ENCODE results near the gene TRIM26.

Gene TRIM26

GRCh38 chr6:30154061-30154460 is 59.1 kb downstream of the TRIM26 start:
- H3K4me3 ChIP-seq (ENCODE audit: low read length), result no peak overlapping the region
- no peak for DNase-seq (ENCODE audit: low read depth)
- no peak for TF ChIP-seq CTCF (IDR thresholded peaks at IDR 0.05; ENCODE audit: insufficient read depth, low read depth, low read length, missing control alignments)

GRCh38 chr6:30152910-30153610 is 60.1 kb downstream of the TRIM26 start:
- no peak for TF ChIP-seq CTCF (IDR thresholded peaks at IDR 0.05; ENCODE audit: insufficient read depth, low read depth, low read length, missing control alignments)
- no peak for DNase-seq (ENCODE audit: low read depth)
- no peak overlapping the region for H3K4me3 ChIP-seq (ENCODE audit: low read length)

DNA sequence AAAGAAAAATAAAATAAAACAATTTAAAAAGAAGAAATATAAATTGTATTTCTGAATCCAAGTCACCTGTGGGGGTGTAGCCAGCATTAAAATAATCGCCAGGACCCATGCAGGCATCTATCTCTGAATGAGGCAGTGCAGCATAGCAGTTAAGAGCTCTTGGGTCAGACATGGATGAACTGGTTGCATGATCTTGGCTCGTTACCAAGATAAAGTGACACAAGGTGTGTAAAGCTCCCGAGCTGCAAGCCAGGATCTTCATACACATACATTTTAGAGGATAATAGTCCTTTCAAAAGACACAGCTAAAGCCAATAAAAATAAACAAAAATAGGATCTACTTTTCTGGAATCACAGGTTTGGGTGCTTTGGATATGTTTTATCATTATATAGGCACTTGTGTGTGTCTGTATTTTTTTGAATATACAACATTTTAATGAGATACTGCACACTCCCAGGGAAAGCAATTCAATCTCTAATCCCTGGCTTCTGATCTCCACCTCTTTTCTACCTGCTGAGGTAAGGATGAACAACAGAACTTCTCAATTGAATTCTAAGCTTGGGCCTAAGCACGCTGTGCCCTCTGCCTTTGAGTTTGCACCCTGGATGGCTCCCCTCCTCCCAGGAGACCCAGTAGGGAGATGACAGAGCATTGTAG is 61.1 kb downstream of the TRIM26 start:
- H3K4me3 ChIP-seq (ENCODE audit: low read length), result no peak overlapping the region
- no peak for DNase-seq (ENCODE audit: low read depth)

DNA sequence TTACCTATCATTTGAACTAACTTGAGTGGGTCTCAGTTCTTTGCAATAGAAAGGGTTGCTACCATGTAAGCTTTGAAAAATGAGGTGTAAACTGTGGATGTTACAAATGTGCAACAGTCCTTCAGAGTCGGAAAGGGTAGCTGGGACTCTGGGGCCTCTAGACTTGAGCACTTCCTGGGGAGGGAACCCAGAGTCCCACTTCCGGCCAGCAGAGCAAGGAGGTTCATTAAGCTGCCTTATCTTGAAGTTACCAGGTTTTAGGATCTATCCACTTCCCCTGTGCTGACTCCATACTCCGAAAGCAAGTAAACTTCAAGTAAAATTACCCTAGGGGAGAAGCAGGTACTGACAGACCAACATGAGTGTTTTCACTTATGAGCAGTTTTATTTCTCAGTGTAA is 61.6 kb downstream of the TRIM26 start:
- no peak for TF ChIP-seq CTCF (IDR thresholded peaks at IDR 0.05; ENCODE audit: insufficient read depth, low read depth, low read length, missing control alignments)
- DNase-seq (ENCODE audit: low read depth), result no peak
- no peak overlapping the region for H3K4me3 ChIP-seq (ENCODE audit: low read length)

More for the DNA sequence above, 61.1 kb downstream of the TRIM26 start:
- no peak for TF ChIP-seq CTCF (IDR thresholded peaks at IDR 0.05; ENCODE audit: insufficient read depth, low read depth, low read length, missing control alignments)

- TF ChIP-seq CTCF (IDR thresholded peaks at IDR 0.05; ENCODE audit: insufficient read depth, low read depth, low read length, missing control alignments), result no peak
- H3K4me3 ChIP-seq (ENCODE audit: low read length), result no peak overlapping the region
- DNase-seq (ENCODE audit: low read depth), result no peak
Measured at GRCh38 chr6:30150671-30151395, 62.4 kb downstream of the TRIM26 start.

DNA sequence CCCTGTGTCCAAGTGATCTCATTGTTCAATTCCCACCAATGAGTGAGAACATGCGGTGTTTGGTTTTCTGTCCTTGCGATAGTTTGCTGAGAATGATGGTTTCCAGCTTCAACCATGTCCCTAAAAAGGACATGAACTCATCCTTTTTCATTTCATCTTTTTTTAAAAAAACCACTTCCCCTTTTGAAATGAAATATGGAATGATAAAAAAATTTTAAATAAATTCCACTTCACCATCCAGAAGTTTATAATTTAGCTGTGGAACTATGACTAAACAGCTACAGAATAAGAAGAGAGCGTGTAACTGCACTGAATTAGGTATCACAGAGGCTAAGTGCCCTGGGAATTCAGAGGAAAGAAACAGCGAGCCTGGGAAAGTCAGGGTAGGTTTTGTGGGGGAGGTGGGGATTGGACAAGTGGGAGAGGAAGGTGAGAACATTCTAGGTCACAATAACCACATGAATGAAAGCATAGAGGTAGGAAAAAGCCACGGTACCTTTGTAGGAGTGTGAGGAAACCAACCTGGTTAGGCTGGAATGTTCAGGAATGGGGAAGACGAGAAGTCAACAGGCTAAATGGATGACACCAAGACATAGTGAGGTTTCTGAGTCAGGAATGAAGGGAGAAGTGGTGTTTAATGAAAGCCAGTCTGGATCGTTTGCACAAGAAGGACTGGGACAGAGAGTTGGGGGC is 63.2 kb downstream of the TRIM26 start:
- no peak overlapping the region for H3K4me3 ChIP-seq (ENCODE audit: low read length)
- no peak for TF ChIP-seq CTCF (IDR thresholded peaks at IDR 0.05; ENCODE audit: insufficient read depth, low read depth, low read length, missing control alignments)
- DNase-seq (ENCODE audit: low read depth), result peak; percentile 48

All from epithelial cell of esophagus (primary cell).